Ecto neural progenitor cell (in vitro differentiated cells): ENCODE results near the gene OR14A2.
"Not testable (repeated sequence)": the region's sequence is repeated elsewhere in the genome, so short reads cannot be mapped to it uniquely, and the experiment has no call there.

ENCODE experiments used
- DNase-seq: peaks from one replicate; pipeline ENCODE4 v3.0.0-alpha.2; 2018; ENCODE audit warnings: low spot score

Gene OR14A2

GRCh38 chr1:247748041-247748440 is at the start of gene OR14A2:
OR14A2 (minus strand) TSS chr1:247748141.
- no peak for DNase-seq

GRCh38 chr1:247797518-247797917 is 49.6 kb upstream of the OR14A2 start:
- no peak for DNase-seq

GRCh38 chr1:247769603-247770002 is 21.7 kb upstream of the OR14A2 start:
- no peak for DNase-seq

- no peak for DNase-seq
Observed at GRCh38 chr1:247760456-247760855, 12.5 kb upstream of the OR14A2 start, which contains the start of gene OR1C1. OR1C1 (minus strand) TSS chr1:247760556; CDS start chr1:247758406, 2,150 bp downstream.

GRCh38 chr1:247754311-247754710 is 6.4 kb upstream of the OR14A2 start:
- not testable (repeated sequence) for DNase-seq

GRCh38 chr1:247749870-247750269 is 1.9 kb upstream of the OR14A2 start:
- DNase-seq, result no peak

- no peak for DNase-seq
Observed at GRCh38 chr1:247747616-247748015, 325 bp downstream of the OR14A2 start.

GRCh38 chr1:247746391-247746935 is 1.5 kb downstream of the OR14A2 start:
- DNase-seq, result no peak

- not testable (repeated sequence) for DNase-seq
Observed at GRCh38 chr1:247742215-247742760, 5.7 kb downstream of the OR14A2 start.

GRCh38 chr1:247741756-247742155 is 6.2 kb downstream of the OR14A2 start:
- no peak for DNase-seq

GRCh38 chr1:247740721-247741120 is 7.2 kb downstream of the OR14A2 start:
- DNase-seq, result no peak

GRCh38 chr1:247738315-247738714 is 9.6 kb downstream of the OR14A2 start, which contains the start of gene OR14K1:
OR14K1 (plus strand) TSS chr1:247738615; CDS start chr1:247738615, 0 bp downstream.
- DNase-seq, result no peak

- DNase-seq, result no peak
Observed at GRCh38 chr1:247721222-247721621, 26.7 kb downstream of the OR14A2 start.

- DNase-seq, result no peak
Observed at GRCh38 chr1:247716546-247716945, 31.4 kb downstream of the OR14A2 start, which contains the start of gene OR6F1. OR6F1 (minus strand) TSS chr1:247716646; CDS start chr1:247712755, 3,891 bp downstream.

- DNase-seq, result no peak
Observed at GRCh38 chr1:247713753-247714152, 34.2 kb downstream of the OR14A2 start.

GRCh38 chr1:247710681-247711080 is 37.3 kb downstream of the OR14A2 start:
- not testable (repeated sequence) for DNase-seq

GRCh38 chr1:247701338-247701737 is 46.6 kb downstream of the OR14A2 start:
- DNase-seq, result no peak

GRCh38 chr1:247681288-247681897 is 66.5 kb downstream of the OR14A2 start:
- peak; percentile 52 for DNase-seq

- DNase-seq, result no peak
Observed at GRCh38 chr1:247680171-247680570, 67.8 kb downstream of the OR14A2 start.

GRCh38 chr1:247679639-247680038 is 68.3 kb downstream of the OR14A2 start, which contains the start of gene OR13G1:
OR13G1 (minus strand) TSS chr1:247679739; CDS start chr1:247673041, 6,698 bp downstream.
- DNase-seq, result no peak
